Measurements from ENCODE around the gene ATXN10. TPM values are rescaled to one million over a fixed set of nuclear protein-coding genes. Genes with fewer than 3 reads are reported as not detected.

ATXN10 gene
- total and polyA plus RNA-seq, 12 donors, result 11.8 to 169 (median 142) TPM

DNA sequence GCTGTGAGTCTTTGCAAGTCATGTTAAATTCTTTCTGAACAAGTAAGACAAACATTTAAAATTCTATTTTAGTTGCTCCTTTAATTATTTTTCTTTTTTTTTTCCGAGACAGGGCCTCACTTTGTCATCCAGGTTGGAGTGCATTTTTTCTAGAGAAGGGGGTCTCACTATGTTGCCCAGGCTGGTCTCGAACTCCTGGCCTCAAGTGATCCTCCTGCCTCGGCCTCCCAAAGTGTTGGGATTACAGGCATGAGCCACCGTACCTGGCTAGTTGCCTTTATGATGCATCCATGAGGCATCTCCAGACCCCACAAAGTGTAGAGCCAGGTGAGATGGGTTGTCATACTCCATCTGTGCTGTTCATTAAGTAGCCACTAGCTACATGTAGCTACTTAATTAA is 4.4 kb downstream of the ATXN10 start:
- WGBS, 2 donors, result 82 to 95% methylated on average over 4 of the region's 4 CpGs
- H3K27me3 ChIP-seq, result no peaks in the 10 kb centered on the region
- H3K4me1 ChIP-seq, result peaks cover 11 to 61% (median 42%) of the 10 kb centered on the region in 9 donors
- H3K27ac ChIP-seq, result no peak overlapping the region
- TF ChIP-seq, protein P1, sequence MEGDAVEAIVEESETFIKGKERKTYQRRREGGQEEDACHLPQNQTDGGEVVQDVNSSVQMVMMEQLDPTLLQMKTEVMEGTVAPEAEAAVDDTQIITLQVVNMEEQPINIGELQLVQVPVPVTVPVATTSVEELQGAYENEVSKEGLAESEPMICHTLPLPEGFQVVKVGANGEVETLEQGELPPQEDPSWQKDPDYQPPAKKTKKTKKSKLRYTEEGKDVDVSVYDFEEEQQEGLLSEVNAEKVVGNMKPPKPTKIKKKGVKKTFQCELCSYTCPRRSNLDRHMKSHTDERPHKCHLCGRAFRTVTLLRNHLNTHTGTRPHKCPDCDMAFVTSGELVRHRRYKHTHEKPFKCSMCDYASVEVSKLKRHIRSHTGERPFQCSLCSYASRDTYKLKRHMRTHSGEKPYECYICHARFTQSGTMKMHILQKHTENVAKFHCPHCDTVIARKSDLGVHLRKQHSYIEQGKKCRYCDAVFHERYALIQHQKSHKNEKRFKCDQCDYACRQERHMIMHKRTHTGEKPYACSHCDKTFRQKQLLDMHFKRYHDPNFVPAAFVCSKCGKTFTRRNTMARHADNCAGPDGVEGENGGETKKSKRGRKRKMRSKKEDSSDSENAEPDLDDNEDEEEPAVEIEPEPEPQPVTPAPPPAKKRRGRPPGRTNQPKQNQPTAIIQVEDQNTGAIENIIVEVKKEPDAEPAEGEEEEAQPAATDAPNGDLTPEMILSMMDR (IDR thresholded peaks at IDR 0.05), result no peak
- intact Hi-C loops (cut with DNase I), result no loop called here
- no peak for ATAC-seq
- no peaks in the 10 kb centered on the region for H3K9me3 ChIP-seq
- no peak overlapping the region for H3K4me3 ChIP-seq
- peaks cover 0 to 9% (median 0%) of the 10 kb centered on the region in 9 donors for H3K36me3 ChIP-seq
- no peak for DNase-seq

DNA sequence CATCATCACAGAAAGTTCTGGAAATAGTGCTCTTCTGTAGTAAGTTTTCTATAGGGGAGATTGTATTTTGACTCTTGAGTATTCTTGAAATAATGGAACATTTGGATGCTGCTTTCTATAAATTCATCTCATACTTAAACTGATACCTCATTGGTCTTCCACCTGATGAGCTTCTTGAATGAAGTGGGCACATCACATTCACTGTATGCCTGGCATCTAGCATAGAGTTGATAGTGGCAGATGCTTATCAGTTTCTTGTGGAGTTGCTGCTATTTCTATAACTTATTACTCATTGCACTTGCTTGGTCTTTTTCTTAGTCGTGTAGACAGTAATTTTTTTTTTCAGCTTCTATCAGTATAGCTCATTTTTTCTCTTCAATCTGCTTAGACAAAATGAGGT is 5.4 kb downstream of the ATXN10 start:
- Histone ChIP-seq H3K4me1 (peaks cover 11 to 67% (median 52%) of the 10 kb centered on the region in 9 donors), H3K9me3 (no peaks in the 10 kb centered on the region)
- 62 to 64% methylated on average over 1 of the region's 1 CpG for WGBS, 2 donors

DNA sequence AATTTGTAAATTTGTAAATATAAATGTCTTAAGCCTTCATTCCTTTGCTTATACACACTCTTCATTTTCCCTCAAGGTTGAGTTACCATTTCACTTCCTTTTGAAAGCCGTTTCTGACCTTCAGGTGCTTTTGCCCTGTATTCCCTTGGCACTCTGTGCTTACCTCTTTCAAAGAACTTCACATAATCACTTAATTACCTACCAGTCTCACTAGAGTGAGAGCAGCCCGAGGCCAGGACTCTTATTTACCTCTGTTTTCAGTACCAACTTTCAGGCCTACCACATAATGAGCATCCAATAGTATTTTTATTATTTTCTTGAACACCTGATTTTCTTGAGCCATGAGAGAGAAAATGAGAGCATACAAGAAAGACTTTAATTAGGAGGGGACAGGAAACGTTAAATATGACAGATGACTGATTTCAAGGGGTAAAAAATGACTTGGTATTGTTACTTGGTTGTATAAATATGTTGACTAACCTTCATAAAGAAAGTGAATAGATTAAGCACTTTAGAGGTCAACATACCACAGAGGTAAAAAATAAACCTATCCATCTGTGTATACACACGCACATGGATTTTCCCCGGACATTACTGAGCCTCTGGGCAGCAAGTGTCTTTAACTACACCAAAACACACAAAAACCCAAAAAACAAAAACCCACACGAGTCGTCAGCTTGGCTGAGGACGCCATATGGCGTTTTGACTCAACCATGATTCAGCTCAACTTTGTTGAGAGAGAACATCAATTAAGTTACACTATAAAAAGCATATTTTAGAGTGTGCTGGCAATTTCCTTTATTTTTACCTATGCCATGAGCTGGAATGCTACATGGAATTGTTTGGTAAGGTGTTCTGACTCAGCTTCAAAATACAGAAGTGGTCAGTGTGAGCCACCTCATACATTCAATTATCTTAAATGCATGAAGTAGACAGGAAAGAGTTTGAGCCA is 7.6 kb downstream of the ATXN10 start:
- DNase-seq (no peak), ATAC-seq (no peak)
- Histone ChIP-seq H3K36me3 (peaks cover 0 to 9% (median 0%) of the 10 kb centered on the region in 9 donors), H3K27ac (no peak overlapping the region), H3K4me1 (peaks cover 0 to 68% (median 43%) of the 10 kb centered on the region in 9 donors), H3K9me3 (no peaks in the 10 kb centered on the region), H3K4me3 (no peak overlapping the region), H3K27me3 (no peaks in the 10 kb centered on the region)
- 95% methylated on average over 9 of the region's 9 CpGs for WGBS, 2 donors
- TF ChIP-seq, protein P1 (IDR thresholded peaks at IDR 0.05), result no peak
- intact Hi-C loops (cut with DNase I), result no loop called here

More for the DNA sequence above, 5.4 kb downstream of the ATXN10 start:
- intact Hi-C loops (cut with DNase I), result no loop called here
- no peak overlapping the region for H3K4me3 ChIP-seq
- H3K27ac ChIP-seq, result no peak overlapping the region
- no peak for DNase-seq
- ATAC-seq, result no peak
- H3K36me3 ChIP-seq, result peaks cover 0 to 9% (median 0%) of the 10 kb centered on the region in 9 donors
- TF ChIP-seq, protein P1 (IDR thresholded peaks at IDR 0.05), result no peak
- H3K27me3 ChIP-seq, result no peaks in the 10 kb centered on the region

DNA sequence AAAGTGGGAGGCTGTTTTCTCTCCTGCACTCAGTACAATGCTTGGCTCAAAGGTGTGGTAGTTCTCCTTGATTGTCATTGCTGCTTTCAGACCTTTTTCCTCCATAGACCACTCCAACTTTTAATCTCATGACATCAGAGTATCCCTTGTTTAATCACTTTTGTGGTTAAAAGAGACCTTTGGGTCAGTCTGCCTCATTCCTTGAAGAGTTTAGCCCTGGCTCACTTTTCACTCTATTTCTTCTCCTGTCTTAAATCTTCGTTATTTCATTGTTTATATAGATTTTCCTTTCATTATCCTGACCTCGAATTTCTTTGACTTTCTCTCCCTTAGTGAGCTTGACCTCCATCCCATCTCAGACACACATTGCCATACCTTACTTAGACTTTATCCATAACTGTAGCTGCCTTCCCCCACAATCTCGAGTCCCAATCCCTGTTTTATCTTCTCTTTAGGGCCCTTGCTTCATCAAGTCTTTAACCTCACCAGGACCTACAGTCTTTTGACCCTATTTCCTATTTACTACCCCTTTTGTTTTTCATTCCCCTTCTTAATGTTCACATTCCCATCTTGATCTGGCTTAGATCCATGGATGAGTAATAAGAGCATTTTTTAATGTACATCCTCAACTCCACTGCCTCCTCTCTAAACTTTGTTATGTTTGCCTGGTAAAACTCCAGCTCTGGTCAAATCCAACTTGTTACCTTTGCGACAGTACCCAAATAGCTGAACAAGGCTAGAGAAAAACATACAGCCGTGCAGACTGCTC is 9.5 kb downstream of the ATXN10 start:
- no peak for ATAC-seq
- TF ChIP-seq, protein P1 (IDR thresholded peaks at IDR 0.05), result no peak

More for the DNA sequence above, 9.5 kb downstream of the ATXN10 start:
- no peak overlapping the region for H3K4me3 ChIP-seq
- no peak for DNase-seq
- WGBS, 2 donors, result 73 to 81% methylated on average over 5 of the region's 5 CpGs
- H3K36me3 ChIP-seq, result peaks cover 0 to 9% (median 0%) of the 10 kb centered on the region in 9 donors
- no peaks in the 10 kb centered on the region for H3K9me3 ChIP-seq
- peaks cover 0 to 71% (median 48%) of the 10 kb centered on the region in 9 donors for H3K4me1 ChIP-seq
- intact Hi-C loops (cut with DNase I), result no loop called here
- H3K27me3 ChIP-seq, result no peaks in the 10 kb centered on the region
- H3K27ac ChIP-seq, result no peak overlapping the region
